AG09309 (cell line): ENCODE data around the gene WDR7.

ENCODE experiments used
- DNase-seq: peaks from one replicate; pipeline ENCODE4 v3.0.0-alpha.2; 2010; ENCODE audit warnings: low read depth
- H3K4me3 ChIP-seq: 2 replicates; pipeline ENCODE4 v1.5.1; 2011; ENCODE audit warnings: mild to moderate bottlenecking, low read depth, low read length, moderate library complexity; ENCODE audit not compliant: control insufficient read depth
- CTCF ChIP-seq: IDR thresholded peaks from 2 replicates; pipeline ENCODE4 v1.5.1; 2011; ENCODE audit warnings: mild to moderate bottlenecking, low read depth, low read length, inconsistent platforms; ENCODE audit not compliant: insufficient read depth, control insufficient read depth; ENCODE audit errors: missing control alignments

WDR7 gene

GRCh38 chr18:56935434-56936040 is 284.4 kb downstream of the WDR7 start:
- TF ChIP-seq CTCF: no peak
- H3K4me3 ChIP-seq: no peak overlapping the region
- no peak for DNase-seq

DNA sequence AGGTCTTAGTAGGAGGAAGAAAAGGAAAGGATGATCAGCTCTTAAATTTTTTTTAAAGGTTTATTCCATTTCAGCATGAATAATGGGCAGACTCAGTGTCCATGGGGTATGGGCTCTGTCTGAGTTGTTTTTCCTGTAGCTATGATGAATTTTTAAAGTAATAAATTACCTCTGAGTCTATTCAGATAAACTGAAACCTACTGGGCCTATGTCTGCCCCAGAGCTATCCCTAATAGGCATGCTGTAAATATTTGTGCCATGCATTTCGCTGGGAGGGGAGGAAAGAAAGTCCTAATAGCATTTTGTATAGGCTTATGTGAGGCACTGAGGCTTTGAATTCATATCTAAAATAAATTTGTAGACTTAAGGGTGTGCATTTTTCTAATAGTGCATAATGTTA is 285.3 kb downstream of the WDR7 start:
- TF ChIP-seq CTCF: no peak
- no peak for DNase-seq
- H3K4me3 ChIP-seq: no peak overlapping the region

GRCh38 chr18:56937874-56938430 is 286.8 kb downstream of the WDR7 start:
- H3K4me3 ChIP-seq: no peak overlapping the region
- TF ChIP-seq CTCF: no peak
- DNase-seq: no peak

DNA sequence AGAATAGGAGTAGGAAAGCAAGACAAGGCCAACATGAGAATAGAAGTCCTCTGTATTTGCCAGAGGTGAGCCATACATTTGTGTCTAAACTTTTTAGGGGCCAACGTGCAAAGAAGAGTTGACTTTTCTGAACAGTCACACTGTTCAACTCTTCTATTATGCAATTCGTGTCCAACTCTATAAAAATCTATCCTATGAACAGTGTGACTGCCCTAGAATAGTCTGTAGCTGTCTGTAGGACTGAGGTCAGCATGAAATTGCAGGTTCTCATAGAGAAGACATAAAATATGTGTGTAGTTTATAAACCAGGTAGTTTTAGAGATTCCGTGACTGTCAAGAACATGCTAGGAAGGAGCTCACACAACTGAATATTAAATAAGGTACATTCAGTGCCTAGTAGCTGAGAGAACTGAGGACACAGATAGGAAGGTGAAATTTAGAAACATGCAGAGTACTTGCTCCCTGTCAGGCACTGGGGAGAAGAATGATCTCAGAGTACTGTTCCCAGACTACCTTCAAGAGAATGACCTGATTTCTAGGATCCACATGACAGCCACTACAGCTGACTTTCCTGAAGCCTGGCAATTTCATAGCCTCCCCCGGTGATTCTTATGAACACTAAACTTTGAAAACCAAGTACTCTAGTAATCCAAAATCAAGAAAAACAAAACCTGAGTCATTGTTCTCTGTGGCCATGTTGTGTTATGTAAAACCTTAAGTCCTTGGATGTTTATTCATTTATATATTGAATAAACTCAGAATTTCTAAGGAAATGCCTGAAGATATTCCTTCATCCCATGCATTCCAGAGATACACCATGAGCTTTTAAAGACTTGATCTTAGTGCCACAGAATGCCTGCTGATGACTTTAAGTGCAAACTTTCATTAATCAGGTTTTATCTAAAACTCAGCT is 294.3 kb downstream of the WDR7 start:
- H3K4me3 ChIP-seq: no peak overlapping the region
- DNase-seq: peak; percentile 0
- TF ChIP-seq CTCF: no peak

- H3K4me3 ChIP-seq: no peak overlapping the region
- DNase-seq: no peak
- no peak for TF ChIP-seq CTCF
Measured at GRCh38 chr18:56947236-56947635, 296.1 kb downstream of the WDR7 start.

GRCh38 chr18:56952026-56952425 is 300.9 kb downstream of the WDR7 start:
- TF ChIP-seq CTCF: no peak
- H3K4me3 ChIP-seq: no peak overlapping the region
- DNase-seq: no peak
